GM10847 (cell line): ENCODE data around the gene TM4SF1.

Experiments used
- POLR2A ChIP-seq: IDR thresholded peaks from 2 replicates; pipeline ENCODE4 v1.6.1; 2011; ENCODE audit not compliant: insufficient read length; ENCODE audit errors: extremely low read depth

TM4SF1 gene

DNA sequence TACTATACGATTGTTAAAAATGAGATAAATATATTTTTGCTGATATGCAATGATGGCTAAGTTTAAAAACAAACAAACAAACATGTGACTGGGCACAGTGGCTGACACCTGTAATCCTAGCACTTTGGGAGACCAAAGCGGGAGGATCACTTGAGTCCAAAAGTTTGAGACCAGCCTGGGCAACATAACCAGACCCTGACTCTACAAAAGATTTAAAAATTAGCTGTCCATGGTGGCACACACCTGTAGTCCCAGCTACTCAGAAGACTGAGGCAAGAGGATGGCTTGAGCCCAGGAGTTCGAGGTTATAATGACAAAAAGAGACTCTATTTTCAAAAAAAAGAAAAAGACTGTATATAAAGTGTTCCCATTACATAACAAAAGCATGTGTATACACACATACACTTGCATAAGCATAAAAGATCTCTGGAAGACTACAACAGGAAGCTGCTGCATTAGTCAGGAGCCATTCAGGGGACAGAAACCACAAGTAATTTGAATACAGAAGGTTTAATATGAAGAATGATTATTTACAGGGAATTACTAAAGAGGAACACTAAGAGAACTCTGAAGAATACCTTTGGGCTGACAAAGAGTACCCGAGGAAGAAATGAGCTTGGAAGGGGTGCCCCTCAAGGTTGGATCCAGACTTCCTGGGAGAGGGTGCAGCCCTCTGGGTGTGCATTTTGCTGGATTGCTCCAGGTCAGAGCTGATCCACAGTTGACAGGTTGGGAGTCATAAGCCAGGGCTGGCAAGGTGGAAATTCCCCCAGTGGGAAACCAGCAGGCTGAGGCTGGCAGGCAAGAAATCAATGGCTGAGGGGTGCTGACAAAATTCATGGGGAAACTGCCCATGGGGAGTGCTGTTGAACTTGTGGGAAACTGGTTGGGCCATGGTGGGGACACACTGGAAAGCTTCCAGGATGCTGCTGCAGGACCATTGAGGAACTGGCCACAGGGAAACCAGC is 34.8 kb downstream of the TM4SF1 start:
- TF ChIP-seq POLR2A = no peak

GRCh38 chr3:149340310-149340933 is 37.0 kb downstream of the TM4SF1 start:
- no peak for TF ChIP-seq POLR2A

GRCh38 chr3:149339931-149340309 is 37.5 kb downstream of the TM4SF1 start:
- TF ChIP-seq POLR2A = no peak

DNA sequence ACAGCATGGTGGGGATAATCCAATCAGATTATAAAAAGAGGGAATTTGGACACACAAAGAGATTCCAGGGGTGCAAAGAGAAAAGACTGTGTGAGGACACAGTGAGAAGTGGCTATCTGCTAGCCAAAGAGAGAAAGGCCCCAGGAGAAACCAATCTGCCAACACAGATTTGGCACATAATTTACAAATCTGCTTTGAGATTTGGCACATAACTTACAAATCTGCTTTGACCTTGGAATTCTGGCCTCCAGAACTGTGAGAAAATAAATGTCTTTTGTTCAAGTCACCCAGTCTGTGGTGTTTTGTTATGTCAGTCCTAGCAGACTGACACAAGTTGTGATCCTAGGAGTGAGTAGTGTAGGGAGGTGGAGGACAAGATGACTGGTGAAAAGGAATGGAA is 40.5 kb downstream of the TM4SF1 start:
- no peak for TF ChIP-seq POLR2A

- no peak for TF ChIP-seq POLR2A
Observed at GRCh38 chr3:149333176-149333859, 44.1 kb downstream of the TM4SF1 start, which contains the start of gene TM4SF18. Gene TM4SF18 (minus strand): TSS chr3:149333636. CDS start chr3:149333382, 254 bp downstream.

- TF ChIP-seq POLR2A = no peak
Observed at GRCh38 chr3:149332771-149333170, 44.7 kb downstream of the TM4SF1 start.

DNA sequence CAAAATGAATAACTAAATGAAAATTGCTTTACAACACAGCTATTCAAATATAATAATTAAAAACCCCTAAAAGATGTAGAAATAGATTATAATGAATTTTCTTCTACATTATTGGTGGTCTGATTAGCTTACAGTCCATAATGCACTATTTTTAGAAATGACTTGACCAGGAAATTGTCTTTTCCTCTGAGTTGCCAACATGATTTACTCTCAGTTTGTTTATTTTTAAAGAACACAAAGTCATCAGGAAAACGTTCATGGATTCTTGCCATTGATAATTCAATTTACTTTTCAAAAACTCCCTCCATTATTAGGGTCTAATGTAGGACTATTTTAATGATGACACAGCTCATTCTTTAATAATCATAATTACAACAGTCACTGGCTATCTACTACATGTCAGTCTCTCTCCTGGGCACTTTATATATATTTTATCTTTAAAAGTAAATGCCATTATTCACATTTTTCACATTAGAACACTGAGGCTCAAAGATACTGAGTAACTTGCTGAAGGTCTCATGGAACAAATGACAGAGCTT is 45.2 kb downstream of the TM4SF1 start:
- TF ChIP-seq POLR2A = no peak

- no peak for TF ChIP-seq POLR2A
Observed at GRCh38 chr3:149331396-149331795, 46.1 kb downstream of the TM4SF1 start.

DNA sequence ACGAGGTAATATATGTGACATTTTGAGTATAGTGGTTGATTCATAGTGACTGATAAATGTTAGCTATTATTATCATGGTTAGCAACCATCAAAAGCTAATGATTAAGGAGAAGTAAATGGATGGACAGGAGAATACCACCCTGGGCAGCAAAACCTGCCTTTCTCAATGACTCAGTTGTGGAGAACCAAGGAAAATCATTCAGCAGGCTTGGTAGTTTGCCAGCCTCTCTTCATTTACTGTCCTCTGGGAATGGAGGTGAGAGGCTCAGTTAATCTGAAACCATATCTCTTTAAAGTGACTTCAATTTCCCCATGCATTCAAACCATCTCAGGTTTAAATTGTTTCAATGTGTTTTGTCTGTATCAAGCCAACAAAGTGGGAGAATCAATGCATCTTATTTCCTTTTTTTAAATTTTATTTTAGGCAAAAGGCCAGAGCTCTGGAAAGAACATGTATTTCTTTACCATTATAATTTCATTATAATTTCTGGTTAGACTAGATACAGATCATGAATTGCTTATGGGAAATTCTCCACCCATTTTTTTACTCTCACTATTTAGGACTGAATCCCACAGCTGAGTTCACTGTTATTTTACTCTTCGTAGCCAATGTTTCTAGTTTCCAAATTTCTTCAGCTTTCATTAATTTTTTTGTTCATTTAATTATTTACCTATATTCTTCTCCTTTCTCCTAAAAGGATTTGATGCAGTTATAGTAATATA is 46.7 kb downstream of the TM4SF1 start:
- no peak for TF ChIP-seq POLR2A

DNA sequence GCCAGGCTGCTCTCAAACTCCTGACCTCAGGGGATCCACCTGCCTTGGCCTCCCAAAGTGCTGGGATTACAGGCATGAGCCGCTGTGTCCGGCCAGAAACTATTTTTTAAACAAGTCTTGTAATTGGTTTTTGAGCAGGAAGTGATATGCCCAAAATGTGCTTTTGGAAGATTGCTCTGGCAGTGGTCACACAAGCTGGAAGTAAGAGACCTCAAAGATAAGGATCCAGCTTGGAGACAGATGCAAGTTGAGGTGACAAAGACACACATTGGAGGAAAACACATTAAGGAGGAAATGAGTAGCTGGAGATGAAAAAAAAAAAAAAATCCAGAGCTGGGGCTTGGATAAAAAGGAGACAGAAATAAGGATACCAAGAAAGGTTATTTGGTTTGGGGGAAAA is 50.3 kb downstream of the TM4SF1 start:
- TF ChIP-seq POLR2A = no peak

DNA sequence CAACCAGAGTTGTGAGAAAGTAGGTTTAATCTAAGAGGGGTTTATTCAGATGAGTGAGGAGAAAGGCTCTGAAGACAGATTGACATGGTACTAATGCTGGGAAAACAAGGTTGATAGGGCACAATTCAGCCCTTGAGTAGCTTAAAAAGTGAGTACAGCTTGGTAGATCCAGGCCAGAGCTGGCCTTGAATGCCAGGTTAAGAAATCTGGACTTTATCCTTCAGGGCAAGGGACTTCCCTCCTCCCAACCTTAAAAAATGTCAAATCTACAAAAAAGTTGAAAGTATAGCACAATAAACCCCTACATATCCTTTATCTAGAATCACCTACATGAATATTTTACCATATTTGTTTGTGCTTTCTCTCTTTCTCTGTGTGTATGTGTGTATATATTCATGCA is 51.9 kb downstream of the TM4SF1 start:
- TF ChIP-seq POLR2A = no peak

DNA sequence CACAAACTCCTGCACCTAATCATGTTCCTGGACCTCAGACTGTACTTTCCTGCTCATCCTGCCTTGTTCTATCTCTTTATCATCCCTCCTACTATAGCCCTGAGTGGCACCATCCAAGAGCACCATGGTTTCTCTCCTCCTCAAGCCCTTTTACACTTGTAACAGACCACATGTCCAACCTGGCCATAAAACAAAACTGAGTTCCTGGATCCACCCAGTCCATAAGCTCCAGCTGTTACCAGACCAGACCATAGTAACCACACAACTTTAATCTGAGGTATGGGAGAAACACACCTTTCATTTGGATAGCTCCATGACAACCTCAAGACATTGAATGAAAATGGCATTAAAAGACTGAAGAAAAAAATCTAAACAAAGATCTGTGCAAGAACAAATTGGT is 53.1 kb downstream of the TM4SF1 start:
- TF ChIP-seq POLR2A = no peak

DNA sequence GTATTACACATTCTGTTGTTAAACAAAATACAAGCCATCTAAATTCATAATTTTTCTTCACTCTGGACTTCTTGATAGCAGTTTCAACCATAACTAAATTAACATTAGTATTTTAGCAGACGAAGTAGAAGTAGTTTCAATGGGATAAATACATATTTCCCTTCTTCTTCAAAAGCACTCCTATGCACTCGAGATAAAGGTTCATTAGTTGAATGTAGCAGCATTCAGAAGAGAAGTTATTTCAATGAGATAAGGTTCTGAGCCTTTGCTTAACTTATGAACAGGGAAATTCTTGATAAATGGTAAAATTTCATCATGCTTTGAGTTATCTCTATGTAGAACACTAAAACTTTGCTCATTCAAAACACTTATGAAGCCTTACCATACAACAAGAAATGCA is 55.8 kb downstream of the TM4SF1 start:
- no peak for TF ChIP-seq POLR2A

GRCh38 chr3:149321136-149321535 is 56.3 kb downstream of the TM4SF1 start:
- no peak for TF ChIP-seq POLR2A

DNA sequence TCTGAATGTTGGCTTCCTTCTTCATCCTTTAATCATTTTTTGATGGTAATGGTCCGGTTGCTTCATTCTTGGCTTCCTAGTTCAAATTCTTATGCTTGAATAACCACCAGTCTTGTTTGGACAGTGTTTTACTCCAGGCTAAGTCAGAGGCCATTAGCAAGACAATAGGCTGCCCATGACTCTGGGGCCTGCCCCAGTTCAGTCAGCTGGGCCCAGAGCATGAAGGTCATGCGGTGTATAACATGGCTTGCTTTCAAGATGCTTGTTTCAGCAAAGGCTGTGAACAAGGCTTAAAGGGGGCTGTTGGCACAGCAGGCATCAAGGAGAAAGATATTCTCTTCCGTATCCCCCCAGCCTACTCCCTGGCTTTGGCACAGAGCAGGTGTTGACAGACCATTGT is 57.7 kb downstream of the TM4SF1 start:
- no peak for TF ChIP-seq POLR2A
